A204.1 (cell line): ENCODE results near the gene KCNK4.
A peak's percentile ranks its signal among the peaks of the same experiment; 100 is the strongest.
"Not testable (repeated sequence)": the region's sequence is repeated elsewhere in the genome, so short reads cannot be mapped to it uniquely, and the experiment has no call there.

Experiments
- FAIRE-seq: peaks from 2 replicates; lab custom pipeline; 2012; peaks lifted over from hg19 to GRCh38; lab: Jason Lieb, UNC

Gene KCNK4

DNA sequence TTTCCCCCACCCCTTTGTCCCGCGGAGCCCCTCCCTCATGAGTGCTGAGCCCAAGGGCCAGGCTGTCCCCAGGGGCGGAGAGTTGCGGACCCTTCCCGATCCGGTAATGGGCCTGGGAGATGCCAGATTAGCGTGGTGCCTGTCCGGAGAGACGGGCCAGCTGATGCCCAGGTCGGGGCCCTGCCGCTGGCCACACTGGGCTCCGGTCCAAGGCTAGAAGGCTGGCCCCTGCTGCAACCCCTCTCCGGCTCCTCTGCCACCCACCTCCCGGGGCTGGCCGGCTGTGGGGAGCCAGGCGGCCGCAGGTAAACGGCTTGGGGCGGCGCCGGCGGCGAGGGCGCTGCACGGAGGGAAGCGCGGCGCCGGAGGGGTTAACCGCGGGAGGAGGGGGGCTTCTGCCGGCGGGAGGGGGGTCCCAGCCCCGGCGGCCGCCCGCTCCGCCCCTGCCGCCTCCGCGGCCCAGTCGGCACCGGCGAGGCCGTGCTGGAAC lies at the start of gene KCNK4:
Gene KCNK4, plus strand, starts transcription at position 41 of the 490 bp plus-strand sequence. CDS start 1,717 bp downstream, outside the sequence.
- no peak for FAIRE-seq

DNA sequence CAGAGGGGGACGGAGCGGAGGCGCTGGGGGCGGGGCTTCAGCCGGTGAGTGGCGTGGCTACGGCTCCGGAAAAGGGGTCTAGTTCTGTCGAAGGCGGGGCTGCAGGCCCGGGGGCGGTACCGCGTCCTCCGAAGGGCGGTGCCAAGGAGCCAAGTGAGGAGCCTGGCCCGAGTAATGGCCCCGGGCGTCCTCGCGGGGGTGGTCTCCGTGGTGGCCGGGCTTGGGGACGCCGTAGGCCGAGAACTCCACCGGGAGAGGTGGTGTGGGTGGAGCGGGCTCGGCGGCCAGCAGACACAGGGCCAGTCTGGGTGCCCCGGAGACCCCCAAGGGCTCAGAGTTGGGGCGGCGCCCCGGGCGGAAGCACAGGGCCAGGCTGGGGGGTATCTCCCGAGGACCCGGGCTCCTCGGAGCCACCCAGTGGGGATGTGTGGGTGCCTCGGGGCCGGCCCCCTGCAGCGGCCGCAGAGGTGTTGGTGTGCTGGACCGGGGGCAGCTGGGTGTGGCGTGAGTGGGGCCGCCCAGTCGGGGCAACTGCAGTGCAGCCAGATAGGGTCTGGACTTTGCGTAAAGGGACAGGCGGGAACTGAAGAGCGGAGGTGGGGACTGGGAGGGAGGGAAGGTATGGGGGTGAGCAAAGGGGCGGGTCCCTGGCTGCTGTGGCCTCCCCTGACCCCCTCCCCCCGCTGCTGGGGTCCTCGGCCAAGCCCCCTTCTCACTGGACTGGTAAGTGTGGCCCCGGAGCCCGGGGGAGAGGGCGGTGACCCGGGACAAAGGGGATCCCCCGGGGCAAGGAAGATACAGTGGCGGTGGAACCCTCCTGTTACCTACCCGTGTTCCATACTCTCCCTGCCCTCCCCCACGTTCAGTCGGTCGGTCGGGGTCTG lies 49.4 kb upstream of the KCNK4 start:
- FAIRE-seq: peak; percentile 92

DNA sequence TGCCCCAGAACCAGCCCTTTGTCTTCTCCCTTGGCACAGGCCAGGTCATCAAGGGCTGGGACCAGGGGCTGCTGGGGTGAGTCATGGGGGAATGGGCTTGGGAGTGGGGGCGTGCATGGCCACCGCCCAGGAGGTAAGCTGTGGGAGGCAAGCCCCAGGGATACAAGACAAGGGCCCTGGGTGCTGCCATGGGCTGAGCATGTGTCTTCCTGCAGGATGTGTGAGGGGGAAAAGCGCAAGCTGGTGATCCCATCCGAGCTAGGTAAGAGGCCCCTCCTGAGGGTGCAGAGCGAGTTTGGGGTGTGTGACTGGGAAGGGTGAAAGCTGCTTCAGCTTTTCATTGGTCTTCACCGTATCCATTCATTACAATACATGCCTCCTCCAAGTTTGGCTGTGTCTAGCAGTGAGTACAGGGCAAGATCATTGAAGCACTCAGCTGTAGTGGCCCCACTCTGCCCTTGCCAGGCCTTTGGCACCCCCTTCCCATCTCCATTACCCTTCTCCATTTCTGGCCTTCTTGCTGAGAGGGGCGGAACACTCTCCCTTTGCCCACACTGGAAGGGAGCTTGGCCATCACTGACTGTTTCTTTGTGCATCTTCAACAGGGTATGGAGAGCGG lies 47.8 kb upstream of the KCNK4 start:
- no peak for FAIRE-seq

DNA sequence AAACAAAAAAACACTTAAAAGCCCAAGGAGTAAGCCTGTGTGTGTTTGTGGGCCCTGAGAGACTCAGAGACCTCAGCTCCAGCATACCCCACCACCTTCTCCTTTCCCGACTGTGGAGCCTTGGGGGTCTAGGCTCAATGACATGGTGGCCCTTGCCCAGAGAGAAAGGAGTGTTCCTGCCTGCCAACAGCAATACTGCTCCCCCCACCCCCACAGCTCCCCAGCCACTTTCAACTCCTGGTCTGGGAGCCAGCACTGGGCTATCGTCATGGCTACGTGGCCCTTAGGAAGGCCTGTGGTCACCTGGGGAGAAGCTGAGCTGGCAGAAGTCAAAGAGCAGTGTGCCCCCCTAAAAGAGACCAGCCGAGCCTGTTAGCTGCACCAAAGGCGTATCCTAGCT lies 47.0 kb upstream of the KCNK4 start:
- FAIRE-seq: no peak

DNA sequence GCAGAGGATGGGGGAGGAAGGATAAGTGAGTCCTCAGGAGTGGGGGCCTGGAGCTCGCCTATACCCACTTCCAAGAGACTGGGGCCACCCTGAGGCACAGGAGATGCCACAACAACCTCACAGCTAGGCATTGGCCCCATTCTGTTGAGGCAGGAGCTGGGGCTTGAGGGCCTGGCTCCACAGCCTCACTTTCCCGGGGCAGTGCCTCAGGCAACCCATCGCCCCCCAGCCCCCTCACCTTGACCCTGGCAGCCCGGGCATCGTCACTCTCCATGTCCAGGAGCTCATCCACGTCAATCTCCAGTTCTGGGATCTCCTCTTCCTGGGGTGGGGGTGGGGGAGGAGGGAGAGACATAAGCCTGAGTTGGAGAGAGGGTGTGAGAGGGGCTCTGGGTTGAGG lies 46.1 kb upstream of the KCNK4 start:
- FAIRE-seq: no peak

DNA sequence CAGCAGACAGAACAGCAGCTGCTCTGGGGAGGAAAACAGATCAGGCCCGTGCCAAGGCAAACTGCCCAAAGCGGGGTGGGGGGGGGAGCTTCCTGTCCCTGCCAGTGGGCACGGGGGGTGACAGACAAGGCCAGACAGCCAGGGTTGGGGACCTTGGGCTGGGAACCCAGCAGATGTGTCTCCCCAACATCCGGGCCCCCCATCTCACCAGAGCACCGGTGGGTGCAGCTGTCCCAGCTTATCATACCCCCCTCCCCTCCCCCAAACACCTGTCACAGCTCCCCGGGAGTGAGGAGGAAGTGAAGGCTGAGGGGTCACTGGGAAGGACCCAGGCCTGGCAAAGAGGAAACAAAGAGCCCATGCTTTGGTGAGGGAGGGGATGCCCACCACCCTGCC lies 45.7 kb upstream of the KCNK4 start:
- FAIRE-seq: no peak

DNA sequence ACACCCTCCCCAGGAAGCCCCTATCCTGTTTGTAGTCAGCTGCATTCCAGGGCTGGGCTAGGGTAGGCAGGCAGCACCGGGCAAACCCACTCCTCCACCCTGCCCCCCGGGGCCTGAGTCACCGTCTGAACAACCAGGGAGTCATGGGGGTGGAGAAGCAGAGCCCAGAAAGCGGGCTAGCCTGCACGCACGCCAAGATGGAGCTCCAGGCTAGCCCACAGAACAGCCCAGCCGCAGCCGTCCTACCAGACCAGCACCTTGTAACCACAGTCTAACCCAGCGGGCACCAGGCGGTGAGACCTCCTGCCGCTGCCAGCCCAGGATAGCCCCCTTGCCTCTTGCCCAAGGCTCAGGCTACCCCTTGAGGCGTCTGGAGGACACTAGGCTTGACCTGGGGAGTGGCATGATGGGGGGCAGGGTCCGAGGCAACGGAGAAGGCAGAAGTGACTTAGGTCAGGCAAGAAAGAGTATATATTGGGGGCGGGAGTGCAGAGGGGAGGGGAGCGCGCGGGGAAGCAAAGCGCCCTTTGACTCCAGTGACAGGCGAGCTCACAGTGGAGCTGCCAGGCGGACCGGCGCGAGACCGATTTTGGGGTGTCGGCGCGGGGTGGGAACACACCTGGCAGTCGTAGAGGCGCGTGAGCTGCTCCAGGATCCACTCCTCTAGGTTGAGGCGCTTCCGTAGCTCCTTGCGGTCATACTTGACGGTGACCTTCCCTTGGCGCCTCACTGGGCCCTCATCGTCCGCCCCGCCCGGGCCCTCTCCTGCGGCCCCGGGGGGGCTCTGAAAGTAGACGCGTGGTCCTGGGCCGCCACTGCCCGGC lies 45.1 kb upstream of the KCNK4 start:
- FAIRE-seq: no peak

DNA sequence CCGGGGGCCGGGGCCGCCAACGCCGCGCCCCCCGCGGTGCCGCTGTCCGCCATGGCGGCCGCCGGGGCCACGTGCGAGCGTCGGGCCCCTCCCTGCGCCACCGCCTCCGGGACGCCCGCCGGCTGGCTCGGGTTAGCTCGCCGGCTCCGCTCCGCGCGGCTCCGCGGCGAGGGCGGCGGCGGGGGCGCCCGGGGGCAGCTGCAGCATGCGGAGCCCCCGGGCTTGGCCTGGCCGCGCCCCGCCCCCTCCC lies 44.6 kb upstream of the KCNK4 start:
- FAIRE-seq: not testable (repeated sequence)

DNA sequence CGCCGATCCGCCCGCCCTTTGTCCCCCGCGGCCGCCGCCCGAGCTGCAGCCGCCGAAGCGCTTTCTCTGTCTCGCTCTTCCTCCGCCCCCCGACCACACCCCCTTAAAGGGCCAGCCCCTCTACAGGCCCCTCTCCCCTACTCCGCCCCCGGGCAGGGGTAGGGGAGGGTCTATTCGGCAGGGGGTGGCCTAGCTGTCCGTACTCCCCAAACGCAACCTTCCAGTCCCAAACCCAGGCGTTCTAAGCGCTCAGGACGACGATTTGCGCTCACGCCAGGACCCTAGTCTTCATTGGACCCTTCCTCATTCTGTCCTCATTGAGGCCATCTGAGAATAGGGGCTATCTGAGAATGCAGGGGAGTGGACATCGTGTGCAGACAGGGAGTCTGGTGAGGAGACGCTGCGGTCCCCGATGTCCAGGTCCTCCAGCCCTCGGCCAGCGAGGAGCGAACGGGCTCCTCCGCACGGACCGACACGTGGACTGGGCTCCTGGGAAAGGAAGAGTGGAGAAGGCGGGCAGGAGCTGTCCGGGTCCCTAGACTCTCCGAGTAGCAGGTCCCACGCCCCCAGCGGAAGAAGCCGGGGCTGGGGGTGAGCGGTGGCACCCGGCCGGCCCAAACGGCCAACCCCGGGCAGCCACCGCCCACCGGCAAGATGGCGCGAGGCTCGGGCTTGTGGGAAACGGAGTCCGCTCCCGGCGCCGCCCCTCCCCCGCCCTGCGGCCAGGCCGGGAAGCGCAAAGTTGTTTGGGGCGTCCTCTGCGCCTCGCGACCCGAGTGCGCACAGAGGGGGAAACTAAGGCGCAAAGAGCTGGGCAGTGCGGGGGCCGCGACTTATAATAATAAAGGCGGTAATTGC lies 44.0 kb upstream of the KCNK4 start, which contains the start of gene PPP1R14B:
Gene PPP1R14B, minus strand, starts transcription at position 73 of the 858 bp plus-strand sequence. CDS start 270 bp downstream, outside the sequence.
- no peak for FAIRE-seq

DNA sequence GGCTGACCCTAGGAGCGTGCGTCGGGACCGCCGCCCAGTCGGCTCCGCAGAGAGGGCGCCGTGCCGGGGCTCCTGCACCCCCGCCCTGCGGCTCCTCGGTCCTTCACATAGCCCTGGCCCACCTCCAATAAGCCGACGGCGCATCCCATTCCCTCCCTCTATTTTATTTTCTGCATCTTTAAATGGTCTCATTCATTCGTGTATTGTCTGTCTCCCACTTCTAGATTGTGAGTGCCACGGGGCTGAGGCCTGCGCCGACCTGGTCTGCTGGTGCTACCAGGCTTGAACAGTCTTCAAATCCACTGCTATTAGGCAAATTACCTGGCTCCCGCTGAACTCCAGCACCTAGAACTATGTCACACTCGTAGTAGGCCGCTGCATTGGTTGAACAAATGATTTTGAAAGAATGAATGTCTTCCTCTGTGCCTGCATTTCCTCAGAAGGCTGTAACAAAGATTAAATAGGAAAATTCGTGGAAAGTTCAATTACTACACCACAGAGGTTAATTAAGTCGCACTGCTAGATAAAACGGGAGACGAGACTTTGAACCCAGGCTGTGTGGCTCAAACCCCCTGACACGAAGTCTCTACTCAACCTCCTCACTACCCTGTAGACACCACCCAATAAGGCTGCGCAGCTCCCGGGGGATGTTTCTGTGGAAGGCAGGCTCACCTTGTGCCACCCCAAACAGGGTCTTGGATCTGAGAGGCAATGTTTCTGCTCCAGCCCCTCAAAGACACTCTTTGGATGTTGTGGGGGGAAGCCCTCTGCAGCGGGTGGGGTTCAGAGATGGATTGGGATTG lies 43.2 kb upstream of the KCNK4 start:
- no peak for FAIRE-seq

DNA sequence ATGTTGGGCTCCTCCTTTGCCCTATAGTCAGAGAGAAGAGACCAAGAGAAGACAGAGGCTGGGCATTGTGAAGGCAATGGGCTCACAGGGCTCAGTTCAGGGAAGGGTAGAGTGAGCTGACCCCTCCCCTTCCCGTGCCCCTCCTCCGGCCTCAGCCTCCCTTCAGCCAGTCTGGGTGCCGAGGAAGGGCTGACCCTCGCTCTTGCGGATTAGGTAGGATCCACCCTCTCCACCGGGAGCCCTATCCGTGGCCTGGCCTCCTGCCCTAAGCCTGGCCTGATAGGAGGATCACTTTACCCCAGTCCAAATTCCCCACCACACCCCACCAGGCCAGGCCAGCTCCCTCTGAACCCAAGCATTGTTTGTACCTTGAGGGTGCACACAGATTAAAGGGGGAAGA lies 42.5 kb upstream of the KCNK4 start:
- no peak for FAIRE-seq

DNA sequence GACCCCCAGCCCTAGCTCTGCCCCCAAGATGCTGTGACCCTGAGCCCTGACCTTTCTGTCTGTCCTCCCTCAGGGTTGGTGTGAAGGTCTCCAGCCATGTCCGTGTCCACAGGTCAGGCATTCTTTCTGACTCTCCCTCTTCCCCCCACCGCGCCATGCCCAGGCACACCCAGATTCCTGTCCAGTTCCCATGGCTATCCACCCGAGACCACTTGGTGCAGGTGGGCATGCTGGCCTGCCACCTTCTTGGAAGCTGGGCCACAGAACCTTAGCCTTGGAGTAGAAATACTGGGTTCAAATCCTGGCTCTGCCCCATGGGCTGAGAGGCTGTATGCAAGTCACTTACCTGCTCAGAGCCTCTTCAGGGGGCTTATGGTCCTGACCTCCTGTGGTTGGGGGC lies 42.1 kb upstream of the KCNK4 start:
- FAIRE-seq: no peak

DNA sequence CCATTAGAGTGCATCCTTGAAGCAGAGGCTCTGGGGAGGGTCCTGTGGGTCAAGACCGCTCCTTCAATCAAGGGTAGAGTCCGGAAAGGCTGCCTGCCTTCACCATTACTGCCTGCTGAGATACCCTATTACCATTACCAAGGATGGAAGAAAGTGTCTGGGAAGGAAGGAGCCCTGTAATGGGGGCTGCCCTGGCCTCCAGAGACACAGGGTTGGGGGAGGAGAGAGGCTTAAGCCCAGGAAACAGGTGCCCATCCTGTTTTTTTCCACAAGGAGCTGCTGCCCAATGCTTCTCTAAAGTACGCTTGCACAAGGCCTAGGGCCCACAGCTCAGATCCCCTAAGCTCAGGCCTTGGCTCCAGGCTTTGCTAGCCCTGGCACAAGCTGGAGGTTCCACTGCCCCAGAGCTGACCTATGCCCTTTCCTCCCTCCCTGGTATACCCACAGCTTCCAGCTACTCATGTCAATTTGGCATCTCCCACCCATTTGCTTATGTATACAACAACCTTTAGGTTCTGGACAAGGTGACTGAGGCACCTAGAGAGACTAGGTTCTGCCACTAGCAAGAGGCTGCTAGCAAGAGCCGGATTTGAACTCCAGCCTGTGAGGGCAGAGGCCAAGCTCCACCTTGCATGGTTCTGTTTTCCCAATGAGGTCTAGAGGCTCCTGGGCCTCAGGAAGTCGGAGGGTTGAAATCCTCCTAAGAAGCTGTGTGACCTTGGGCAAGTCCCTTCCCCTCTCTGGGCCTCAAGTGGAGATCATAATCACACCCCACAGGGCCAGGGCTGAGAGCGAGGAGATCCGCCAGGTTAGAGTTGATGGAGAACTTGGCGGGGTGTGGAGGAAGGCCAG lies 41.3 kb upstream of the KCNK4 start:
- FAIRE-seq: no peak

DNA sequence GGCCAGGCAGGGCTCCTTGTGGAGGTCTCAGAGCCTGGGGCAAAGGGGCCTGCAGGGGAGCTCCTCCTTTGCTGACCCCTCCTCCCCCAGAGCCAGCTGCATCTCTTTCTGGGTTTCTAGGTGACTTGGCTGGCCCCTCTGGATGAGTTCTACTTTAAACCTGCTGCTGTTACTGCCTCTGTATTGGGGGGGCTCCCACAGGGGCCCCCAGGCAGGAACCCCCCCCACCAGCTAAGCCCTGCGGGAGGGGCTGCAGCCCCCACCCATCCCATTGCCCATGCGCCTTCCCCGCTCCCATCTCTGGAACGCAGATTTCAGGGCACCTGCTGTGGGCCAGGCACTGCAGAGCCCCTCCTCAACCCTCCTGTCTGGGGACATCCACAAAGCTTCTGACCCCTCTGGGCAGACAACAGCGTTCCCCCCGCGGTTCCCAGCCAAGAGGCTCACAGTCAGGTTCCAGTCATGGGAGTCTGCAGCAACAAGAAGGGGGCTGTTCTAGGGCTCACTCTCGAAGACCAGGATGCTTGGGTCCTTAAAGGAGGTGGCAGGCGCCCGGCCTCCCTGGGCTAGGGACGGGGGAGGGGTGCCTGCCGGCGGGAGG lies 40.6 kb upstream of the KCNK4 start:
- FAIRE-seq: no peak

DNA sequence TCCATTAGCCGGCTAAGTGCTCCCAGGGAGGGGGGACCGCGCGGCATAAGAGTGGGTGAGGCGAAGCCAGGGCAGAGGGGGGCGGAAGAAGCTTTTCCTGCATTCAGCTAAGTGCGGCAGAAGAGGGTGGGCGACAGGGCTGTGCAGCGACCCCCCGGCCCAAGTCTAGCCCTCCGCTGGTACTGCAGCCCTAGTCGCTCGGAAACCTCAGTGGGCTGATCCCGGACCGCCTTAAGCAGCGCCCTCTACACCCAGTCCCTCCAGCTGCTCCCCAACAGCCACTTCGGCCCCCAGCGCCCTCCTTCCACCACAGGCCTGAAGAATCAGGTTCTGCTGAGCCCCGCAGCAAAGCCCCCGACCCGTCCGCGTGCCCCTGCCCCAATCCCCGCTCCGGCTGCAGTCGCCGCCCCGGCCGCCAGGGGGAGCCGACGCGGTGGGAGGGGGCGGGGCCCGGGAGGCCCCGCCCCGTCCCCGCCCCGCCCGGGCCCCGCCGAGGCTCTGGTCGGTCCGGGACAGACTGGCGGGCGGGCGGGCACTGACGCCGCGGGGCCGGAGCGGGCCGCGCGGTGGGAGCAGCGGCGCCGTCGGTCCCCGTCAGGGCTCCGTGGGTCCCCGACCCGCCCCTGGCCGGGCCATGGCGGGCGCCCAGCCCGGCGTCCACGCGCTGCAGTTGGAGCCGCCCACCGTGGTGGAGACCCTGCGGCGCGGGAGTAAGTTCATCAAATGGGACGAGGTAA lies 39.9 kb upstream of the KCNK4 start, which contains the start of gene PLCB3:
Gene PLCB3, plus strand, starts transcription at position 515 of the 737 bp plus-strand sequence. Its CDS starts 120 bp downstream, at position 635.
- FAIRE-seq: no peak

DNA sequence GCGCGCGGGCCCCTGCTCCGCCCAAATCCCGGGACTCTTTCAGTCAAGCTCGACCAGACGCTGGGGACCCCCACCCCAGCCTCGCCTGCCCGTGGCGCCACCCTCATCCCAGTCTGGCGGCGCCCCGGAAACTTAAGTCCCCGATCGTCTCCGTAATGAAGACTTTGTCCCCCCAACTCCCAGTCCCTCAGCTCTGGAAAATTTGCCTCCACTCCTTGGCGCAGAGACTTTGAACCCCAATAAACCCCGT lies 39.4 kb upstream of the KCNK4 start:
- no peak for FAIRE-seq

DNA sequence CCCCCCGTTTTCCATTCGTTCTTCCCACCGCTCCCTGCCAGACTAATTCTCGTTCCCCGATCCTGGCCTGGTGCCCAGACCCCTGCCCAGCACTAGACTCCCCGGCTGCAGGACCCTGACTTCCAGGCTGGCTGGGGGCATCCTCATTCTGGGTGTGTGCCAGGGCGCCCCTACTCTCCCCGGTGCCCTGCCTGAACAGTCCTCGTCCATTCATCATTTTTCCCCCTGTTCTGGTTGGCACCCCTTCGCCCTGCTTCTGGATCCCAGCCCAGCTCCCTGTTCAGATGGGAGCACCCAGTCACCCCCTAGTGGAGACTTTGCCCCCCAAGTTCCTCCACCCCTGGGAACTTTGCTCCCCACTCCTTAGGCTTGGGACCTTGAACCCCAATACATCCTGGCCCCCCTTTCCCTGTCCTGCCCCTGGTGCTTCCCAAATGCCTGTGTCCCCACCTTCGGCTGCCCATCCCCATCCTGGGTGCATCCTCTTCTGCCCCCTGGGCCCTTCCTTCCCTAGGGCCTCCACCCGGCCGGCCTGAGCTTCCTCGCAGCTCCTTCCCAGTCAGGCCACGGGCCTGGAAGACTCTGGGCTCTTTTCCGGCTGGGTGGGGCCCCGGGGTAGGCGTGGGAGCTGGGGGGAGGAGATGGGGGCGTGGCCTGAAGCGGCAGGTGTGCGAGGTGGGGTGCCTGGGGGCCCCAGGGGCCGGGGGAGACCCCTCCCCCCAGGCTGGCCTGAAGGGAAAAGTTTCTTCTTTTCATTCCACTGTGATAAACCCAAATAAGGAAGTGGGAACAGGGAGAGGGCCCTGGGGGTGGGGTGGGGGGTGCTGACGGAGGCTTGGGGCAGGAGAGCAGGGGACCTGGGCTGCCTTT lies 38.9 kb upstream of the KCNK4 start:
- no peak for FAIRE-seq

DNA sequence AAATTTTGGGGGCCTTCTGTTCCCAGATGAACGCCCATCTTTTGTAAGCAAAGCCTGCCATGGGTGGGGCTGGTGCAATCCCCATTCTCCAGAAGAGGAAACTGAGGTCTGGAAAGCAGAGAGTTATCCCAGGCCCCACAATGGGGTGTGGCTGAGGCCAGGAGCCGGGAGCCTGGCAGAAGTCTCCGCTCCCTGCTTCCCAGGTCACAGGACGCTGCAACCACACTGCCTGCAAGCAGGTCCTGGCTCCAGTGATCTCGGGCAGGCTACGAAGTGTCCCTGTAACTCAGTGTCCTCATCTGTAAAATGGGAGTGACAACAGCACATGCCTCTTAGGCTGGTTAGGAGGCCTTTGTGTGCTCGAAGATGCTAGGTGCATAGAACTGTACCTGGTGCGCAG lies 38.1 kb upstream of the KCNK4 start:
- no peak for FAIRE-seq
